T-helper 1 cell treated with Interleukin-12 subunit alpha and Interleukin-12 subunit beta and Interleukin-4 antibody, amounts not matched to agents 30 μg/mL and 1 μg/mL, for 36 hours (primary cell): ENCODE data around the gene OR51I2.

Source experiments
- H3K27ac Mint-ChIP-seq: one replicate; pipeline ENCODE4 v1.8.0; 2021; ENCODE audit warnings: mild to moderate bottlenecking, mixed read lengths
- H3K27me3 Mint-ChIP-seq: one replicate; pipeline ENCODE4 v1.8.0; 2021; ENCODE audit warnings: low read depth, mixed read lengths
- H3K36me3 Mint-ChIP-seq: one replicate; pipeline ENCODE4 v1.8.0; 2021; ENCODE audit warnings: low read depth, mixed read lengths
- H3K4me1 Mint-ChIP-seq: one replicate; pipeline ENCODE4 v1.8.0; 2021; ENCODE audit warnings: low read depth, mixed read lengths
- H3K4me3 Mint-ChIP-seq: one replicate; pipeline ENCODE4 v1.8.0; 2021; ENCODE audit warnings: mild to moderate bottlenecking, moderate library complexity, mixed read lengths
- H3K9me3 Mint-ChIP-seq: one replicate; pipeline ENCODE4 v1.8.0; 2021; ENCODE audit warnings: mixed read lengths

OR51I2 gene

GRCh38 chr11:5488798-5489399 lies 39.8 kb downstream of the OR51I2 start:
- Mint-ChIP-seq H3K4me3 (no peak overlapping the region), H3K9me3 (no peaks in the 10 kb centered on the region), H3K27me3 (peaks cover 3% of the 10 kb centered on the region), H3K27ac (no peak overlapping the region), H3K4me1 (no peaks in the 10 kb centered on the region), H3K36me3 (no peaks in the 10 kb centered on the region)

GRCh38 chr11:5489576-5490357 lies 40.6 kb downstream of the OR51I2 start:
- no peak overlapping the region for H3K27ac Mint-ChIP-seq
- no peaks in the 10 kb centered on the region for H3K4me1 Mint-ChIP-seq
- H3K9me3 Mint-ChIP-seq: no peaks in the 10 kb centered on the region
- no peaks in the 10 kb centered on the region for H3K36me3 Mint-ChIP-seq
- peaks cover 3% of the 10 kb centered on the region for H3K27me3 Mint-ChIP-seq
- H3K4me3 Mint-ChIP-seq: no peak overlapping the region

- Mint-ChIP-seq H3K9me3 (no peaks in the 10 kb centered on the region), H3K4me1 (no peaks in the 10 kb centered on the region), H3K36me3 (no peaks in the 10 kb centered on the region), H3K4me3 (no peak overlapping the region), H3K27ac (no peak overlapping the region), H3K27me3 (peaks cover 4% of the 10 kb centered on the region)
Observed at GRCh38 chr11:5499671-5500070, 50.5 kb downstream of the OR51I2 start.

GRCh38 chr11:5500393-5500801 lies 51.3 kb downstream of the OR51I2 start:
- H3K27me3 Mint-ChIP-seq: peaks cover 4% of the 10 kb centered on the region
- no peaks in the 10 kb centered on the region for H3K9me3 Mint-ChIP-seq
- no peaks in the 10 kb centered on the region for H3K4me1 Mint-ChIP-seq
- no peaks in the 10 kb centered on the region for H3K36me3 Mint-ChIP-seq
- H3K4me3 Mint-ChIP-seq: no peak overlapping the region
- H3K27ac Mint-ChIP-seq: no peak overlapping the region

- no peak overlapping the region for H3K27ac Mint-ChIP-seq
- peaks cover 4% of the 10 kb centered on the region for H3K27me3 Mint-ChIP-seq
- H3K9me3 Mint-ChIP-seq: no peaks in the 10 kb centered on the region
- H3K36me3 Mint-ChIP-seq: no peaks in the 10 kb centered on the region
- no peaks in the 10 kb centered on the region for H3K4me1 Mint-ChIP-seq
- no peak overlapping the region for H3K4me3 Mint-ChIP-seq
Observed at GRCh38 chr11:5504403-5504921, 55.3 kb downstream of the OR51I2 start.

- no peaks in the 10 kb centered on the region for H3K9me3 Mint-ChIP-seq
Observed at GRCh38 chr11:5505363-5506048, 56.4 kb downstream of the OR51I2 start.

More at GRCh38 chr11:5505363-5506048, 56.4 kb downstream of the OR51I2 start:
- H3K4me3 Mint-ChIP-seq: no peak overlapping the region
- H3K27me3 Mint-ChIP-seq: peaks cover 6% of the 10 kb centered on the region
- H3K36me3 Mint-ChIP-seq: no peaks in the 10 kb centered on the region
- no peaks in the 10 kb centered on the region for H3K4me1 Mint-ChIP-seq
- no peak overlapping the region for H3K27ac Mint-ChIP-seq
